Body of pancreas (tissue), 4 donors: Measurements from ENCODE around the gene ADORA2B.

ENCODE experiments used
- POLR2A ChIP-seq, 3 donors: fragments of 450-650 bp; IDR thresholded peaks; one replicate each; pipeline ENCODE4 v1.6.1; 2016; ENCODE audit warnings: antibody characterized with exemption in 3 of 3, mild to moderate bottlenecking in 2 of 3
- TF ChIP-seq, protein P1 (sequence below), 7 experiments: fragments of 450-650 bp in 4 of 7; fragments of 200-600 bp in 3 of 7; sonication (generic) in 3 of 7; IDR thresholded peaks; one replicate each; pipeline ENCODE4 v1.5.1; 2016 to 2019; ENCODE audit warnings: antibody characterized with exemption in 7 of 7

DNA sequence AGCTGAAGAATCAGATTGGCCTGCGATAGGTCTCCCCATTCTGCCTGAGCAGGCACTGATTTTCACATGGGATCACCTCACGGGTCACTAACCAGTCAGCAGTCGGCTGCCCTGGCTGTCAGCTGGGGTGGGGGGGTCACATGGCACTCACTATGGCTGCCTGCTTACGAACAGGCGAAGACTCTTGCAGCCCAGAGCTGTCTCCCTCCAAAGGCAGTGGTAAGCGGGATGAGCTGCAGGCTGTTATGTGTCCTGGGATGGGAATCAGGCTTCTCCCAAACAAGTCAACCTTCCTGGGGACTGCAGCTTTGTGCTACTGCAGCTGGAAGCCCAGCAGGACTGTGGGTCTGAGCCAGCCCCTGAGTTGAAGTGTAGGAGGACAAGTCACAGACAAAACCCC, 29.0 kb upstream of the ADORA2B start:
- no peak for TF ChIP-seq POLR2A (IDR thresholded peaks at IDR 0.05)
- TF ChIP-seq, protein P1, sequence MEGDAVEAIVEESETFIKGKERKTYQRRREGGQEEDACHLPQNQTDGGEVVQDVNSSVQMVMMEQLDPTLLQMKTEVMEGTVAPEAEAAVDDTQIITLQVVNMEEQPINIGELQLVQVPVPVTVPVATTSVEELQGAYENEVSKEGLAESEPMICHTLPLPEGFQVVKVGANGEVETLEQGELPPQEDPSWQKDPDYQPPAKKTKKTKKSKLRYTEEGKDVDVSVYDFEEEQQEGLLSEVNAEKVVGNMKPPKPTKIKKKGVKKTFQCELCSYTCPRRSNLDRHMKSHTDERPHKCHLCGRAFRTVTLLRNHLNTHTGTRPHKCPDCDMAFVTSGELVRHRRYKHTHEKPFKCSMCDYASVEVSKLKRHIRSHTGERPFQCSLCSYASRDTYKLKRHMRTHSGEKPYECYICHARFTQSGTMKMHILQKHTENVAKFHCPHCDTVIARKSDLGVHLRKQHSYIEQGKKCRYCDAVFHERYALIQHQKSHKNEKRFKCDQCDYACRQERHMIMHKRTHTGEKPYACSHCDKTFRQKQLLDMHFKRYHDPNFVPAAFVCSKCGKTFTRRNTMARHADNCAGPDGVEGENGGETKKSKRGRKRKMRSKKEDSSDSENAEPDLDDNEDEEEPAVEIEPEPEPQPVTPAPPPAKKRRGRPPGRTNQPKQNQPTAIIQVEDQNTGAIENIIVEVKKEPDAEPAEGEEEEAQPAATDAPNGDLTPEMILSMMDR (IDR thresholded peaks at IDR 0.05), result no peak
